OCI-LY7 (cell line): ENCODE measurements around the gene RPS6KL1.
"Not testable (repeated sequence)": the region's sequence is repeated elsewhere in the genome, so short reads cannot be mapped to it uniquely, and the experiment has no call there.

Experiments used
- EZH2phosphoT487 ChIP-seq: fragments of 200-600 bp; sonication (generic); IDR thresholded peaks from 2 replicates; pipeline ENCODE4 v1.6.1; 2018; ENCODE audit warnings: low read depth, borderline replicate concordance, mild to moderate bottlenecking, mixed run types, antibody characterized with exemption, low read length, moderate library complexity, mixed read lengths
- TF ChIP-seq, protein P1 (sequence below): fragments of 200-600 bp; sonication (generic); conservative IDR thresholded peaks from 2 replicates; pipeline ENCODE4 v1.5.1; 2014; ENCODE audit warnings: mild to moderate bottlenecking, antibody characterized with exemption, low read length, moderate library complexity, mixed read lengths

DNA sequence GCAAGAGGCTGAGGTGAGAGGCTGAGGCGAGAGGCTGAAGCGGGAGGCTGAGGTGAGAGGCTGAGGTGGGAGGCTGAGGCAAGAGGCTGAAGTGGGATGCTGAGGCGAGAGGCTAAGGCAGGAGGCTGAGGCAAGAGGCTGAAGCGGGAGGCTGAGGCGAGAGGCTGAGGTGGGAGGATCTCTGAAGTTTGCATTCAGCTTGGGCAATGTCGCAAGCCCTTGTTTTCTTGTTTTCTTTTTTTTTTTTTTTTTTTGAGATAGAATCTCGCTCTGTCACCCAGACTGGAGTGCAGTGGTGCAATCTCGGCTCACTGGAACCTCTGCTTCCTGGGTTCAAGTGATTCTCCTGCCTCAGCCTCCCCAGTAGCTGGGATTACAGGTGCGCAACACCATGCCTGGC, 8.7 kb upstream of the RPS6KL1 start:
- TF ChIP-seq, protein P1, sequence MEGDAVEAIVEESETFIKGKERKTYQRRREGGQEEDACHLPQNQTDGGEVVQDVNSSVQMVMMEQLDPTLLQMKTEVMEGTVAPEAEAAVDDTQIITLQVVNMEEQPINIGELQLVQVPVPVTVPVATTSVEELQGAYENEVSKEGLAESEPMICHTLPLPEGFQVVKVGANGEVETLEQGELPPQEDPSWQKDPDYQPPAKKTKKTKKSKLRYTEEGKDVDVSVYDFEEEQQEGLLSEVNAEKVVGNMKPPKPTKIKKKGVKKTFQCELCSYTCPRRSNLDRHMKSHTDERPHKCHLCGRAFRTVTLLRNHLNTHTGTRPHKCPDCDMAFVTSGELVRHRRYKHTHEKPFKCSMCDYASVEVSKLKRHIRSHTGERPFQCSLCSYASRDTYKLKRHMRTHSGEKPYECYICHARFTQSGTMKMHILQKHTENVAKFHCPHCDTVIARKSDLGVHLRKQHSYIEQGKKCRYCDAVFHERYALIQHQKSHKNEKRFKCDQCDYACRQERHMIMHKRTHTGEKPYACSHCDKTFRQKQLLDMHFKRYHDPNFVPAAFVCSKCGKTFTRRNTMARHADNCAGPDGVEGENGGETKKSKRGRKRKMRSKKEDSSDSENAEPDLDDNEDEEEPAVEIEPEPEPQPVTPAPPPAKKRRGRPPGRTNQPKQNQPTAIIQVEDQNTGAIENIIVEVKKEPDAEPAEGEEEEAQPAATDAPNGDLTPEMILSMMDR = not testable (repeated sequence)
- TF ChIP-seq EZH2phosphoT487 = not testable (repeated sequence)
